H1 (cell line): ENCODE measurements around the gene SPATA32. TPM values are rescaled to one million over a fixed set of nuclear protein-coding genes. Genes with fewer than 3 reads are reported as not detected.

Experiments used
- TCF12 ChIP-seq: IDR thresholded peaks from 2 replicates; pipeline ENCODE4 v1.6.1; 2011; ENCODE audit warnings: low read depth, mild to moderate bottlenecking, low read length
- polyA plus RNA-seq, 7 experiments: library from polyadenylated mRNA; depleted of rRNA in 3 of 7; stranded (reverse) in 5 of 7; unstranded in 2 of 7; fragments of >200 nt in 5 of 7; fragments of 200-250 nt in 2 of 7; gene quantifications; 1 replicate in 5 of 7; 2 replicates in 1 of 7; 4 replicates in 1 of 7; pipeline versions ENCODE4 v1.2.1 to v1.2.3, GENCODE V29; 2011 to 2013; ENCODE audit warnings: missing spikeins in 2 of 7, mixed read lengths in 2 of 7
- total RNA-seq: library from RNA; stranded (reverse); fragmentation: NEBNext Ultra II Directional; extraction: Animal tissue kit (Norgen Biotek cat#: 25700); gene quantifications from 2 replicates; pipeline ENCODE4 v1.2.1, GENCODE V29; 2021

SPATA32 gene
- total and polyA plus RNA-seq, 2 of the 8 experiments (the other 6 are each of a cell fraction or from before 2014, with no cell fraction given), result 0.24 TPM; not detected in 1

DNA sequence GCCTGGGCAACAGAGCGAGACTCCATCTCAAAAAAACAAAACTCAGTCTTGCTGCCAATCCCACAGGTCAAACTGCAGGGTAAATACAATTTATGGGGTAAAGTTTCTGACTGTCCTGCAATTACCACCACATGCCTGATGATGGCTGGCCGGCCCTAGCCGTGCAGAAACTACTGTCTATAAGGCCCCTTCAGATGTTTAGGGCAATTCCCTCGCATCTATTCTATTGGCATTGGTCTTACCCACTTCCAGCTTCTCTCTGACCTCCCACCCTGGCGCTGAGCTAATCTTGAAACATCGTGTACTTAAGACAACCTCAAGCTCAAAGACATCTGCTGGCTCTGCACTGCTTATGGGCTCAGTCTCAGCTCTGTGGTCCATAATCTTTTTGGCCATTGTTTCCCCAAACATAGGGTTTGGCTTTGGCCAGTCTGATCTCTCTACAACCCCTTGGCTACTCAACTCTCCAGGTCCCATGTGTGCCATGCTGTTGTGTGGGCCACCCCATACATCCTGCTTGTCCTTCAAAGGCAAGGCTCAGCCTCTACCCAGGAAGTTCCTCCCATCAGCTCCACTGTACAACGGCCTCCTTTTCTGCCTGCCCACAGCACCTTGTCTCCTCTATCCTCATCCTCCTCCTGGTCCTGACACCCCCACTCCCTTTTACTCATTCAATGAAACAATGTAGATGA, 38.3 kb upstream of the SPATA32 start (continued):
- no peak for TF ChIP-seq TCF12
